Astrocyte (in vitro differentiated cells and primary cell): ENCODE measurements around the gene ATP2A2. TPM values are rescaled to one million over a fixed set of nuclear protein-coding genes. Genes with fewer than 3 reads are reported as not detected.
A peak's percentile ranks its signal among the peaks of the same experiment; 100 is the strongest.
"Not testable (repeated sequence)": the region's sequence is repeated elsewhere in the genome, so short reads cannot be mapped to it uniquely, and the experiment has no call there.

Source experiments
- DNase-seq: peaks from one replicate; pipeline ENCODE4 v3.0.0-alpha.2; 2010; ENCODE audit warnings: low read depth
- FAIRE-seq: peaks from 2 replicates; lab custom pipeline; 2011; peaks lifted over from hg19 to GRCh38; lab: Jason Lieb, UNC
- H2AFZ ChIP-seq: 2 replicates; pipeline ENCODE4 v1.6.0; 2012; ENCODE audit warnings: low read depth, low read length, inconsistent platforms
- H3K27ac ChIP-seq: 2 replicates; pipeline ENCODE4 v1.5.1; 2011; ENCODE audit warnings: low read depth, low read length, inconsistent platforms
- H3K27me3 ChIP-seq: 2 replicates; pipeline ENCODE4 v1.6.0; 2011; ENCODE audit warnings: low read length, inconsistent platforms; ENCODE audit not compliant: insufficient read depth
- H3K36me3 ChIP-seq: 2 replicates; pipeline ENCODE4 v1.5.1; 2011; ENCODE audit warnings: low read length, inconsistent platforms; ENCODE audit not compliant: insufficient read depth
- H3K4me1 ChIP-seq: 2 replicates; pipeline ENCODE4 v1.5.1; 2011; ENCODE audit warnings: low read length, inconsistent platforms; ENCODE audit not compliant: insufficient read depth
- H3K4me2 ChIP-seq: 2 replicates; pipeline ENCODE4 v1.6.0; 2012; ENCODE audit warnings: low read length, inconsistent platforms
- H3K4me3 ChIP-seq: 2 replicates; pipeline ENCODE4 v1.5.1; 2011; ENCODE audit warnings: low read depth, mild to moderate bottlenecking, low read length, inconsistent platforms; ENCODE audit not compliant: insufficient read depth
- H3K79me2 ChIP-seq: 2 replicates; pipeline ENCODE4 v1.6.0; 2012; ENCODE audit warnings: mild to moderate bottlenecking, low read length, inconsistent platforms; ENCODE audit not compliant: insufficient read depth
- H3K9ac ChIP-seq: 2 replicates; pipeline ENCODE4 v1.6.0; 2012; ENCODE audit warnings: mild to moderate bottlenecking, low read length, inconsistent platforms
- H3K9me3 ChIP-seq: 2 replicates; pipeline ENCODE4 v1.5.1; 2012; ENCODE audit warnings: low read depth, mild to moderate bottlenecking, low read length, inconsistent platforms; ENCODE audit not compliant: insufficient read depth
- H4K20me1 ChIP-seq: 2 replicates; pipeline ENCODE4 v1.6.0; 2012; ENCODE audit warnings: low read length, inconsistent platforms; ENCODE audit not compliant: insufficient read depth
- H3K27ac Mint-ChIP-seq: one replicate; pipeline ENCODE4 v1.8.0; 2021; ENCODE audit warnings: mild to moderate bottlenecking, mixed read lengths; ENCODE audit not compliant: unreplicated experiment
- H3K27me3 Mint-ChIP-seq: one replicate; pipeline ENCODE4 v1.8.0; 2021; ENCODE audit warnings: low read depth, mixed read lengths; ENCODE audit not compliant: unreplicated experiment
- H3K36me3 Mint-ChIP-seq: one replicate; pipeline ENCODE4 v1.8.0; 2021; ENCODE audit warnings: low read depth, mixed read lengths; ENCODE audit not compliant: unreplicated experiment
- H3K4me1 Mint-ChIP-seq: one replicate; pipeline ENCODE4 v1.8.0; 2021; ENCODE audit warnings: low read depth, mixed read lengths; ENCODE audit not compliant: unreplicated experiment
- H3K4me3 Mint-ChIP-seq: one replicate; pipeline ENCODE4 v1.8.0; 2021; ENCODE audit warnings: mild to moderate bottlenecking, moderate library complexity, mixed read lengths; ENCODE audit not compliant: unreplicated experiment
- H3K9me3 Mint-ChIP-seq: one replicate; pipeline ENCODE4 v1.8.0; 2021; ENCODE audit warnings: mild to moderate bottlenecking, mixed read lengths; ENCODE audit not compliant: unreplicated experiment
- EZH2 ChIP-seq: IDR thresholded peaks from 2 replicates; pipeline ENCODE4 v1.6.1; 2012; ENCODE audit warnings: mild to moderate bottlenecking, low read length, inconsistent platforms; ENCODE audit not compliant: insufficient read depth
- total RNA-seq: library from RNA; stranded (reverse); gene quantifications from 2 replicates; pipeline ENCODE4 v1.2.1, GENCODE V29; 2021
- TF ChIP-seq, protein P1 (sequence below): IDR thresholded peaks from 2 replicates; pipeline ENCODE4 v1.5.1; 2011; ENCODE audit warnings: low read depth, mild to moderate bottlenecking, inconsistent platforms, low read length, moderate library complexity; ENCODE audit not compliant: insufficient read depth

Gene ATP2A2
- total RNA-seq, 1 donor from 2014 or later, result 262 TPM

- Mint-ChIP-seq H3K4me3 (no peak overlapping the region), H3K27me3 (peaks cover 5% of the 10 kb centered on the region), H3K9me3 (no peaks in the 10 kb centered on the region), H3K27ac (no peak overlapping the region), H3K36me3 (no peaks in the 10 kb centered on the region), H3K4me1 (peaks cover 4% of the 10 kb centered on the region)
- Histone ChIP-seq H3K4me1 (no peaks in the 10 kb centered on the region), H3K79me2 (no peaks in the 10 kb centered on the region), H3K27me3 (no peaks in the 10 kb centered on the region), H3K9ac (no peak overlapping the region), H4K20me1 (no peaks in the 10 kb centered on the region), H3K36me3 (no peaks in the 10 kb centered on the region), H3K9me3 (no peaks in the 10 kb centered on the region), H2AFZ (no peak overlapping the region), H3K4me3 (no peak overlapping the region), H3K4me2 (no peak overlapping the region), H3K27ac (no peak overlapping the region)
- FAIRE-seq (no peak), DNase-seq (no peak)
- TF ChIP-seq EZH2, result no peak
- TF ChIP-seq, protein P1, sequence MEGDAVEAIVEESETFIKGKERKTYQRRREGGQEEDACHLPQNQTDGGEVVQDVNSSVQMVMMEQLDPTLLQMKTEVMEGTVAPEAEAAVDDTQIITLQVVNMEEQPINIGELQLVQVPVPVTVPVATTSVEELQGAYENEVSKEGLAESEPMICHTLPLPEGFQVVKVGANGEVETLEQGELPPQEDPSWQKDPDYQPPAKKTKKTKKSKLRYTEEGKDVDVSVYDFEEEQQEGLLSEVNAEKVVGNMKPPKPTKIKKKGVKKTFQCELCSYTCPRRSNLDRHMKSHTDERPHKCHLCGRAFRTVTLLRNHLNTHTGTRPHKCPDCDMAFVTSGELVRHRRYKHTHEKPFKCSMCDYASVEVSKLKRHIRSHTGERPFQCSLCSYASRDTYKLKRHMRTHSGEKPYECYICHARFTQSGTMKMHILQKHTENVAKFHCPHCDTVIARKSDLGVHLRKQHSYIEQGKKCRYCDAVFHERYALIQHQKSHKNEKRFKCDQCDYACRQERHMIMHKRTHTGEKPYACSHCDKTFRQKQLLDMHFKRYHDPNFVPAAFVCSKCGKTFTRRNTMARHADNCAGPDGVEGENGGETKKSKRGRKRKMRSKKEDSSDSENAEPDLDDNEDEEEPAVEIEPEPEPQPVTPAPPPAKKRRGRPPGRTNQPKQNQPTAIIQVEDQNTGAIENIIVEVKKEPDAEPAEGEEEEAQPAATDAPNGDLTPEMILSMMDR, result no peak
Measured at GRCh38 chr12:110254971-110255540, 26.0 kb upstream of the ATP2A2 start.

- peak overlapping the region; percentile 20 for H3K27ac Mint-ChIP-seq
- FAIRE-seq, H3K79me2 ChIP-seq: not testable (repeated sequence)
Measured at GRCh38 chr12:110255890-110256456, 25.1 kb upstream of the ATP2A2 start.

GRCh38 chr12:110256780-110257431 is 24.1 kb upstream of the ATP2A2 start:
- no peaks in the 10 kb centered on the region for H3K4me1 ChIP-seq
- H3K27ac Mint-ChIP-seq, result no peak overlapping the region
- no peak overlapping the region for H2AFZ ChIP-seq
- H3K9ac ChIP-seq, result no peak overlapping the region
- H3K27me3 ChIP-seq, result no peaks in the 10 kb centered on the region
- H3K4me1 Mint-ChIP-seq, result peaks cover 4% of the 10 kb centered on the region
- DNase-seq (no peak), FAIRE-seq (no peak)
- no peaks in the 10 kb centered on the region for H3K36me3 Mint-ChIP-seq
- H3K4me2 ChIP-seq, result no peak overlapping the region
- H3K27ac ChIP-seq, result no peak overlapping the region
- H3K27me3 Mint-ChIP-seq, result peaks cover 5% of the 10 kb centered on the region
- H4K20me1 ChIP-seq, result no peaks in the 10 kb centered on the region
- no peak for TF ChIP-seq EZH2
- TF ChIP-seq, protein P1, result no peak
- H3K4me3 ChIP-seq, result no peak overlapping the region
- H3K79me2 ChIP-seq, result no peaks in the 10 kb centered on the region
- no peaks in the 10 kb centered on the region for H3K9me3 Mint-ChIP-seq
- H3K9me3 ChIP-seq, result no peaks in the 10 kb centered on the region
- no peaks in the 10 kb centered on the region for H3K36me3 ChIP-seq
- H3K4me3 Mint-ChIP-seq, result no peak overlapping the region

More at GRCh38 chr12:110255890-110256456, 25.1 kb upstream of the ATP2A2 start:
- H3K36me3 Mint-ChIP-seq, H3K4me1 ChIP-seq, H3K4me1 Mint-ChIP-seq, H3K4me3 ChIP-seq, H2AFZ ChIP-seq, H3K9me3 Mint-ChIP-seq, H4K20me1 ChIP-seq, H3K4me2 ChIP-seq, DNase-seq, H3K4me3 Mint-ChIP-seq, H3K27me3 ChIP-seq, H3K9ac ChIP-seq, H3K27me3 Mint-ChIP-seq, H3K9me3 ChIP-seq, H3K36me3 ChIP-seq, H3K27ac ChIP-seq: not testable (repeated sequence)
